C4-2B (cell line): ENCODE results near the gene IRGM.

ENCODE experiments used
- H3K27ac ChIP-seq: fragments of 450-650 bp; 2 replicates; pipeline ENCODE4 v1.5.1; 2017
- CTCF ChIP-seq: fragments of 450-650 bp; conservative IDR thresholded peaks from 2 replicates; pipeline ENCODE4 v1.5.1; 2017; ENCODE audit warnings: mild to moderate bottlenecking
- ZFX ChIP-seq: fragments of 450-650 bp; IDR thresholded peaks from 2 replicates; pipeline ENCODE4 v1.6.1; 2017

The IRGM gene

DNA sequence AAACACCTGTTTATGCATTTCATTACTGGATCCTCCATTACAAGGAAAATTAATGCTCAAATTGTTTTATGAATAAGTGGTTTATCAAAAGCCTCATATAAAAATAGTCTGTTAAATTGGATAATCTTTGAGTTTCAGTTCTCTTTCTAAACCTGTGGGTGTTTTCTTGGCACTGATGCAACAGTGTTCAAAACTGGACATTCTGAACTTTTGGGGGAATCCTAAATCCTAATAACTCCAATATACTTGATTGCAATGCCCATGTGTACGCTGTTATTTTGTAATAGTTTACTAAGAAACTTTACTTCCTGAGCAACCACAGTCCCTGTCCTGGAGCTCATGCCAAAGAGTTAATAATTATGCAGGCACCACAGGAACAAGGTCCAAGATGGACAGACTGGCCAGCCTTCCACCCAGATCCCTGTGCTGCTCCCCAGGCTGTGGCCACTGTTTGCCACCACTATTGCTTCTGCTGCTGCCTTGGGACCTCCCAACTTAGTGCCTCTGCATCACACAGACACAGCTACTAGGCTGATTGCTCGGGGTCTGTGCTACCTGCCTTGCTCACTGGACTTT, 14.0 kb downstream of the IRGM start:
- H3K27ac ChIP-seq: no peak overlapping the region
- TF ChIP-seq ZFX: no peak
- no peak for TF ChIP-seq CTCF

- H3K27ac ChIP-seq: no peak overlapping the region
- TF ChIP-seq CTCF (no peak), ZFX (no peak)
Observed at GRCh38 chr5:150862070-150862469, 15.7 kb downstream of the IRGM start.

- no peak overlapping the region for H3K27ac ChIP-seq
- TF ChIP-seq CTCF (no peak), ZFX (no peak)
Observed at GRCh38 chr5:150879358-150879757, 33.0 kb downstream of the IRGM start.

DNA sequence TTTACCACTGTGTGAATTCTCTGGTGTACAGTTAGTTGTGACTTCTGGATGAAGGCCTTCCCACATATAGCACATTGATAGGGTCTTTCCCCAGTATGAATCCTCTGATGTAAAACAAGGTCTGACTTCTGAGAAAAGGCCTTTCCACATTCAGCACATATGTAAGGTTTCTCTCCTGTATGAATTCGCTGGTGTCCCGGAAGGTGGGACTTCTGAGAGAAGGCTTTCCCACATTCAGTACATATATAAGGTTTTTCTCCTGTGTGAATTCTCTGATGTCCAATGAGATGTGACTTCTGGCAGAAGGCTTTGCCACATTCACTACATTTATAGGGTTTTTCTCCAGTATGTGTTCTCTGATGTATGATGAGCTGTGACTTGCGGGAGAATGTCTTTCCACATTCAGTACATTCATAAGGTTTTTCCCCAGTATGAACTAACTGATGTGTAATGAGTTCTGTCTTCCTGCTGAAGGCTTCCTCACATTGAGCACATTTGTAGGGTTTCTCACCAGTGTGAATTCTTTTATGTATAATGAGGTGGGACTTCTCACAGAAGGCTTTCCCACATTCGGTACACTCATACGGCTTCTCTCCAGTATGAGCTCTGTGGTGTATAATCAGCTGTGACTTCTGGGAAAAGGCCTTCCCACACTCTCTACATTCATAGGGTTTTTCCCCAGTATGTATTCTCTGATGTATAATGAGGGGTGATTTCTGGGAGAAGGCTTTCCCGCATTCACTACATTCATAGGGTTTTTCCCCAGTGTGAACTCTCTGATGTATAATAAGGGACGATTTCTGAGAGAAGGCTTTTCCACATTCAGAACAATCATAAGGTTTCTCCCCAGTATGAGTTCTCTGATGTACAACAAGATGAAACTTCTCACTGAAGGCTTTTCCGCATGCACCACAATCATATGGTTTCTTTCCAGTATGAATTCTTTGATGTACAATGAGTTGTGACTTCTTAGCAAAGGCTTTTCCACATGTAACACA, 49.4 kb downstream of the IRGM start:
- H3K27ac ChIP-seq: no peak overlapping the region
- TF ChIP-seq CTCF: no peak
- TF ChIP-seq ZFX: no peak
